GM23338 (cell line): ENCODE results near the gene CADPS2.

Source experiments
- CREB1 ChIP-seq: fragments of 250-450 bp; sonication (Bioruptor Pico); IDR thresholded peaks from 2 replicates; pipeline ENCODE4 v1.5.0; 2020; ENCODE audit warnings: low read depth, mild to moderate bottlenecking, moderate library complexity
- EZH2 ChIP-seq: fragments of 200-600 bp; sonication (generic); IDR thresholded peaks from one replicate; pipeline ENCODE4 v1.8.0; 2017; ENCODE audit warnings: antibody characterized with exemption, mild to moderate bottlenecking, low read depth; ENCODE audit not compliant: unreplicated experiment
- EZH2phosphoT487 ChIP-seq: fragments of 200-600 bp; sonication (generic); IDR thresholded peaks from one replicate; pipeline ENCODE4 v1.8.1; 2018; ENCODE audit warnings: antibody characterized with exemption; ENCODE audit not compliant: unreplicated experiment
- JUNB ChIP-seq: IDR thresholded peaks from one replicate; pipeline ENCODE4 v1.6.1; 2016; ENCODE audit warnings: antibody characterized with exemption; ENCODE audit not compliant: unreplicated experiment
- NANOG ChIP-seq: IDR thresholded peaks from 2 replicates; pipeline ENCODE4 v1.6.1; 2016; ENCODE audit warnings: antibody characterized with exemption, borderline replicate concordance
- POLR2AphosphoS5 ChIP-seq: IDR thresholded peaks from 2 replicates; pipeline ENCODE4 v1.6.1; 2016; ENCODE audit warnings: antibody characterized with exemption, low read depth
- STAT1 ChIP-seq: IDR thresholded peaks from one replicate; pipeline ENCODE4 v1.6.1; 2016; ENCODE audit warnings: antibody characterized with exemption; ENCODE audit not compliant: unreplicated experiment
- ZNF331 ChIP-seq: fragments of 250-450 bp; sonication (Bioruptor Pico); IDR thresholded peaks from 2 replicates; pipeline ENCODE4 v1.5.0; 2020; ENCODE audit warnings: low read depth, mild to moderate bottlenecking, moderate library complexity
- TF ChIP-seq, protein P1 (sequence below), 2 experiments: fragments of 200-600 bp in 1 of 2; sonication (generic) in 1 of 2; conservative IDR thresholded peaks; 2 replicates each; pipeline versions ENCODE4 v1.5.1 to v1.6.1; 2016 to 2017; ENCODE audit warnings: antibody characterized with exemption in 2 of 2, low read depth in 2 of 2, mild to moderate bottlenecking in 2 of 2, moderate library complexity in 1 of 2
- TF ChIP-seq, protein P2 (sequence below): IDR thresholded peaks from one replicate; pipeline ENCODE4 v1.6.1; 2018; ENCODE audit warnings: antibody characterized with exemption; ENCODE audit not compliant: unreplicated experiment

DNA sequence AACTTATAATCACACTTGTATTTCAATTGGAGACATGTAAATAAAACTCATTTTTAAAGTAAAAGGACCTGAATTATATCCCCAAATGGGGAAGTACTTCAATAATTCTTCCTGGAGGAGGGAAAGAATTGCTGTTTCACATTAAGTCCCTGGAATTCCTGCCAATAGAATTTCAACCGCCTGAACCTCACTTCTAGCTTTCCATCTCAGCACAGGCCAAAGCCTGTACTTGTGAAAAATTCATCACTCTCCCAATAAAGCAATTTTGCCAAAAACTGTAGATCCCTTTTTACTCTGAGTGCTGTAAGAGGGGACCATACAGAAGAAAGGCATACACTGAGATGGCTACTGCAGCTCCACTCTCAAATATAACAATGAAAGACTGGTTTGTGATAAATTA, 54.8 kb downstream of the CADPS2 start:
- TF ChIP-seq, protein P1, sequence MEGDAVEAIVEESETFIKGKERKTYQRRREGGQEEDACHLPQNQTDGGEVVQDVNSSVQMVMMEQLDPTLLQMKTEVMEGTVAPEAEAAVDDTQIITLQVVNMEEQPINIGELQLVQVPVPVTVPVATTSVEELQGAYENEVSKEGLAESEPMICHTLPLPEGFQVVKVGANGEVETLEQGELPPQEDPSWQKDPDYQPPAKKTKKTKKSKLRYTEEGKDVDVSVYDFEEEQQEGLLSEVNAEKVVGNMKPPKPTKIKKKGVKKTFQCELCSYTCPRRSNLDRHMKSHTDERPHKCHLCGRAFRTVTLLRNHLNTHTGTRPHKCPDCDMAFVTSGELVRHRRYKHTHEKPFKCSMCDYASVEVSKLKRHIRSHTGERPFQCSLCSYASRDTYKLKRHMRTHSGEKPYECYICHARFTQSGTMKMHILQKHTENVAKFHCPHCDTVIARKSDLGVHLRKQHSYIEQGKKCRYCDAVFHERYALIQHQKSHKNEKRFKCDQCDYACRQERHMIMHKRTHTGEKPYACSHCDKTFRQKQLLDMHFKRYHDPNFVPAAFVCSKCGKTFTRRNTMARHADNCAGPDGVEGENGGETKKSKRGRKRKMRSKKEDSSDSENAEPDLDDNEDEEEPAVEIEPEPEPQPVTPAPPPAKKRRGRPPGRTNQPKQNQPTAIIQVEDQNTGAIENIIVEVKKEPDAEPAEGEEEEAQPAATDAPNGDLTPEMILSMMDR (conservative IDR thresholded peaks at IDR 0.05; ENCODE audit: low read depth in 2 of 2): no peak
- TF ChIP-seq STAT1 (no peak), EZH2phosphoT487 (no peak), EZH2 (no peak), POLR2AphosphoS5 (no peak), ZNF331 (CRISPR knock-in tag) (no peak), CREB1 (CRISPR knock-in tag) (no peak), JUNB (no peak), NANOG (no peak)
- TF ChIP-seq, protein P2, sequence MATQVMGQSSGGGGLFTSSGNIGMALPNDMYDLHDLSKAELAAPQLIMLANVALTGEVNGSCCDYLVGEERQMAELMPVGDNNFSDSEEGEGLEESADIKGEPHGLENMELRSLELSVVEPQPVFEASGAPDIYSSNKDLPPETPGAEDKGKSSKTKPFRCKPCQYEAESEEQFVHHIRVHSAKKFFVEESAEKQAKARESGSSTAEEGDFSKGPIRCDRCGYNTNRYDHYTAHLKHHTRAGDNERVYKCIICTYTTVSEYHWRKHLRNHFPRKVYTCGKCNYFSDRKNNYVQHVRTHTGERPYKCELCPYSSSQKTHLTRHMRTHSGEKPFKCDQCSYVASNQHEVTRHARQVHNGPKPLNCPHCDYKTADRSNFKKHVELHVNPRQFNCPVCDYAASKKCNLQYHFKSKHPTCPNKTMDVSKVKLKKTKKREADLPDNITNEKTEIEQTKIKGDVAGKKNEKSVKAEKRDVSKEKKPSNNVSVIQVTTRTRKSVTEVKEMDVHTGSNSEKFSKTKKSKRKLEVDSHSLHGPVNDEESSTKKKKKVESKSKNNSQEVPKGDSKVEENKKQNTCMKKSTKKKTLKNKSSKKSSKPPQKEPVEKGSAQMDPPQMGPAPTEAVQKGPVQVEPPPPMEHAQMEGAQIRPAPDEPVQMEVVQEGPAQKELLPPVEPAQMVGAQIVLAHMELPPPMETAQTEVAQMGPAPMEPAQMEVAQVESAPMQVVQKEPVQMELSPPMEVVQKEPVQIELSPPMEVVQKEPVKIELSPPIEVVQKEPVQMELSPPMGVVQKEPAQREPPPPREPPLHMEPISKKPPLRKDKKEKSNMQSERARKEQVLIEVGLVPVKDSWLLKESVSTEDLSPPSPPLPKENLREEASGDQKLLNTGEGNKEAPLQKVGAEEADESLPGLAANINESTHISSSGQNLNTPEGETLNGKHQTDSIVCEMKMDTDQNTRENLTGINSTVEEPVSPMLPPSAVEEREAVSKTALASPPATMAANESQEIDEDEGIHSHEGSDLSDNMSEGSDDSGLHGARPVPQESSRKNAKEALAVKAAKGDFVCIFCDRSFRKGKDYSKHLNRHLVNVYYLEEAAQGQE: no peak
